Upper lobe of left lung (tissue), 6 donors: ENCODE data around the gene ZNF24. TPM values are rescaled to one million over a fixed set of nuclear protein-coding genes. Genes with fewer than 3 reads are reported as not detected.

Experiments
- ATAC-seq, 2 donors: fragments of 200-7000 bp; cut with Tn5 transposase; one replicate each; pipeline ENCODE4 v1.9.1; 2022; ENCODE audit warnings: mild to moderate bottlenecking in 2 of 2, moderate library complexity in 2 of 2; ENCODE audit not compliant: low FRiP score in 2 of 2
- DNase-seq, 2 donors: peaks; one replicate each; pipeline ENCODE4 v3.0.0-alpha.2; 2019 to 2020
- H3K27ac ChIP-seq, 4 donors: fragments of 200-600 bp; sonication (generic); one replicate each; pipeline ENCODE4 v1.5.1; 2016 to 2019
- H3K27me3 ChIP-seq, 4 donors: fragments of 200-600 bp; sonication (generic); one replicate each; pipeline ENCODE4 v1.5.1; 2017 to 2019
- H3K36me3 ChIP-seq, 4 donors: fragments of 200-600 bp; sonication (generic); one replicate each; pipeline ENCODE4 v1.5.1; 2016 to 2019
- H3K4me1 ChIP-seq, 4 donors: fragments of 200-600 bp; sonication (generic); one replicate each; pipeline ENCODE4 v1.5.1; 2018 to 2019
- H3K4me3 ChIP-seq, 4 donors: fragments of 200-600 bp; sonication (generic); one replicate each; pipeline ENCODE4 v1.5.1; 2017 to 2019; ENCODE audit warnings: mild to moderate bottlenecking in 2 of 4, moderate library complexity in 1 of 4
- H3K9me3 ChIP-seq, 4 donors: fragments of 200-600 bp; sonication (generic); one replicate each; pipeline ENCODE4 v1.5.1; 2018 to 2019
- CTCF ChIP-seq, 6 experiments: fragments of 450-650 bp in 4 of 6; fragments of 200-600 bp in 2 of 6; sonication (generic) in 2 of 6; IDR thresholded peaks; one replicate each; pipeline ENCODE4 v1.5.1; 2016 to 2019; ENCODE audit warnings: antibody characterized with exemption in 6 of 6
- EP300 ChIP-seq, 4 donors: sonication (generic); formaldehyde crosslinking; IDR thresholded peaks; one replicate each; pipeline ENCODE4 v1.5.1; 2017; ENCODE audit warnings: antibody characterized with exemption in 4 of 4, control low read depth in 2 of 4
- POLR2A ChIP-seq, 4 donors: fragments of 450-650 bp; IDR thresholded peaks; one replicate each; pipeline ENCODE4 v1.5.1; 2016 to 2017; ENCODE audit warnings: antibody characterized with exemption in 4 of 4, mild to moderate bottlenecking in 2 of 4
- POLR2AphosphoS5 ChIP-seq, 2 donors: sonication (generic); formaldehyde crosslinking; IDR thresholded peaks; one replicate each; pipeline ENCODE4 v1.5.1; 2017; ENCODE audit warnings: antibody characterized with exemption in 2 of 2
- WGBS, 2 donors: methylation state at CpG; one replicate each; pipeline ENCODE4 v1.1.5; 2017 to 2018; 5-methylcytosine and 5-hydroxymethylcytosine counted together
- total RNA-seq, 6 donors: library from RNA; depleted of rRNA in 4 of 6; stranded (reverse); fragments of >200 nt in 4 of 6; gene quantifications; one replicate each; pipeline versions ENCODE4 v1.1.0 to v1.2.1, GENCODE V29; 2016 to 2021
- donor health status: DM: no; HTN: no; CAD: no; lungs with moderate emphysema.
- donor health status: DM: no; HTN: yes; CAD: no; lungs with severe emphysema.

Gene ZNF24
- total RNA-seq, 6 donors from 2014 or later: 16.5 to 54.4 (median 37.8) TPM

GRCh38 chr18:35324926-35325655 lies 19.1 kb downstream of the ZNF24 start:
- H3K4me3 ChIP-seq: no peak overlapping the region
- no peaks in the 10 kb centered on the region for H3K27me3 ChIP-seq
- TF ChIP-seq POLR2AphosphoS5 (IDR thresholded peaks at IDR 0.05) (no peak), CTCF (IDR thresholded peaks at IDR 0.05) (no peak), EP300 (IDR thresholded peaks at IDR 0.05) (no peak), POLR2A (IDR thresholded peaks at IDR 0.05) (no peak)
- no peaks in the 10 kb centered on the region for H3K4me1 ChIP-seq
- 52 to 72% methylated on average over 2 of the region's 2 CpGs for WGBS, 2 donors
- ATAC-seq: no peak
- H3K36me3 ChIP-seq: no peaks in the 10 kb centered on the region
- H3K9me3 ChIP-seq: no peaks in the 10 kb centered on the region
- H3K27ac ChIP-seq: no peak overlapping the region
- no peak for DNase-seq

- ATAC-seq (no peak), DNase-seq (no peak)
- TF ChIP-seq POLR2A (IDR thresholded peaks at IDR 0.05) (no peak), POLR2AphosphoS5 (IDR thresholded peaks at IDR 0.05) (no peak), CTCF (IDR thresholded peaks at IDR 0.05) (no peak), EP300 (IDR thresholded peaks at IDR 0.05) (no peak)
- no peaks in the 10 kb centered on the region for H3K36me3 ChIP-seq
- no peaks in the 10 kb centered on the region for H3K27me3 ChIP-seq
- no peak overlapping the region for H3K4me3 ChIP-seq
- no peaks in the 10 kb centered on the region for H3K9me3 ChIP-seq
- H3K27ac ChIP-seq: no peak overlapping the region
- WGBS, 2 donors: 75 to 76% methylated on average over 3 of the region's 3 CpGs
- no peaks in the 10 kb centered on the region for H3K4me1 ChIP-seq
These were observed 21.4 kb downstream of the ZNF24 start for GRCh38 chr18:35322486-35323458.

GRCh38 chr18:35311496-35311895 lies 32.7 kb downstream of the ZNF24 start:
- 52 to 75% methylated on average over 2 of the region's 2 CpGs for WGBS, 2 donors
- no peak for ATAC-seq
- Histone ChIP-seq H3K27me3 (no peaks in the 10 kb centered on the region), H3K4me1 (no peaks in the 10 kb centered on the region), H3K4me3 (no peak overlapping the region), H3K27ac (no peak overlapping the region), H3K9me3 (peaks cover 35 to 78% (median 55%) of the 10 kb centered on the region in 4 donors), H3K36me3 (peaks cover 0 to 15% (median 12%) of the 10 kb centered on the region in 4 donors)
- TF ChIP-seq POLR2AphosphoS5 (IDR thresholded peaks at IDR 0.05): no peak
- TF ChIP-seq CTCF (IDR thresholded peaks at IDR 0.05): no peak
- TF ChIP-seq EP300 (IDR thresholded peaks at IDR 0.05): no peak
- TF ChIP-seq POLR2A (IDR thresholded peaks at IDR 0.05): no peak
- DNase-seq: no peak

- TF ChIP-seq POLR2AphosphoS5 (IDR thresholded peaks at IDR 0.05) (no peak), EP300 (IDR thresholded peaks at IDR 0.05) (no peak), POLR2A (IDR thresholded peaks at IDR 0.05) (no peak), CTCF (IDR thresholded peaks at IDR 0.05) (no peak)
- Histone ChIP-seq H3K9me3 (peaks cover 69 to 100% (median 89%) of the 10 kb centered on the region in 4 donors), H3K4me1 (no peaks in the 10 kb centered on the region), H3K4me3 (no peak overlapping the region), H3K27me3 (no peaks in the 10 kb centered on the region), H3K36me3 (peaks cover 7 to 48% (median 25%) of the 10 kb centered on the region in 4 donors), H3K27ac (no peak overlapping the region)
- DNase-seq (no peak), ATAC-seq (no peak)
- WGBS, 2 donors: 96 to 97% methylated on average over 5 of the region's 5 CpGs
These were observed 37.5 kb downstream of the ZNF24 start for GRCh38 chr18:35306588-35307250.
